Skin epidermis (tissue), 12 donors: ENCODE data around the gene UBAP1.
"Not testable (repeated sequence)": the region's sequence is repeated elsewhere in the genome, so short reads cannot be mapped to it uniquely, and the experiment has no call there.

ENCODE experiments used
- H3K27ac ChIP-seq, 21 experiments: fragments of 200-600 bp; sonication (generic) in 11 of 21; one replicate each; pipeline ENCODE4 v1.5.0; 2020; ENCODE audit warnings: mild to moderate bottlenecking in 3 of 21, inconsistent platforms in 2 of 21, moderate library complexity in 2 of 21
- H3K4me3 ChIP-seq, 7 experiments: fragments of 200-600 bp; sonication (generic) in 2 of 7; one replicate each; pipeline ENCODE4 v1.5.0; 2020; ENCODE audit warnings: inconsistent platforms in 2 of 7, mild to moderate bottlenecking in 2 of 7, moderate library complexity in 1 of 7

The UBAP1 gene

GRCh38 chr9:34254141-34254913, 75.5 kb downstream of the UBAP1 start:
- peak overlapping the region in 13 of 21 experiments; percentile 10 to 72 (median 51) for H3K27ac ChIP-seq
- no peak overlapping the region for H3K4me3 ChIP-seq

GRCh38 chr9:34254966-34255825, 76.4 kb downstream of the UBAP1 start:
- Histone ChIP-seq H3K4me3 (no peak overlapping the region), H3K27ac (peak overlapping the region in 8 of 21 experiments; percentile 5 to 72 (median 54))

GRCh38 chr9:34256104-34256503, 77.3 kb downstream of the UBAP1 start:
- Histone ChIP-seq H3K27ac (peak overlapping the region in 2 of 21 experiments; percentile 11 to 13), H3K4me3 (no peak overlapping the region)

GRCh38 chr9:34256987-34257585, 78.2 kb downstream of the UBAP1 start:
- Histone ChIP-seq H3K27ac (peak overlapping the region in 1 of 21 experiments; percentile 32), H3K4me3 (no peak overlapping the region)

GRCh38 chr9:34259315-34259714, 80.5 kb downstream of the UBAP1 start:
- H3K4me3 ChIP-seq, result no peak overlapping the region
- H3K27ac ChIP-seq, result no peak overlapping the region

GRCh38 chr9:34262971-34263370, 84.1 kb downstream of the UBAP1 start:
- no peak overlapping the region for H3K27ac ChIP-seq
- H3K4me3 ChIP-seq, result no peak overlapping the region

- Histone ChIP-seq H3K27ac (no peak overlapping the region), H3K4me3 (no peak overlapping the region)
Measured at GRCh38 chr9:34267660-34268059, 88.8 kb downstream of the UBAP1 start.

- no peak overlapping the region for H3K4me3 ChIP-seq
- H3K27ac ChIP-seq, result peak overlapping the region in 1 of 21 experiments; percentile 14
Measured at GRCh38 chr9:34271265-34272006, 92.6 kb downstream of the UBAP1 start.

GRCh38 chr9:34272101-34272541, 93.3 kb downstream of the UBAP1 start:
- no peak overlapping the region for H3K4me3 ChIP-seq
- no peak overlapping the region for H3K27ac ChIP-seq

GRCh38 chr9:34273588-34273987, 94.7 kb downstream of the UBAP1 start:
- H3K4me3 ChIP-seq, H3K27ac ChIP-seq: not testable (repeated sequence)

GRCh38 chr9:34275811-34276210, 97.0 kb downstream of the UBAP1 start:
- no peak overlapping the region for H3K4me3 ChIP-seq
- no peak overlapping the region for H3K27ac ChIP-seq

GRCh38 chr9:34276772-34277171, 97.9 kb downstream of the UBAP1 start:
- Histone ChIP-seq H3K4me3 (no peak overlapping the region), H3K27ac (no peak overlapping the region)

GRCh38 chr9:34279411-34279810, 100.6 kb downstream of the UBAP1 start:
- H3K4me3 ChIP-seq, result no peak overlapping the region
- no peak overlapping the region for H3K27ac ChIP-seq

GRCh38 chr9:34282096-34282495, 103.3 kb downstream of the UBAP1 start:
- Histone ChIP-seq H3K27ac (no peak overlapping the region), H3K4me3 (no peak overlapping the region)

- H3K4me3 ChIP-seq, result no peak overlapping the region
- no peak overlapping the region for H3K27ac ChIP-seq
Measured at GRCh38 chr9:34289159-34289558, 110.3 kb downstream of the UBAP1 start.

GRCh38 chr9:34291023-34291422, 112.2 kb downstream of the UBAP1 start:
- Histone ChIP-seq H3K27ac (peak overlapping the region in 2 of 21 experiments; percentile 2 to 39), H3K4me3 (no peak overlapping the region)

GRCh38 chr9:34291423-34291822, 112.6 kb downstream of the UBAP1 start:
- peak overlapping the region in 2 of 21 experiments; percentile 2 to 39 for H3K27ac ChIP-seq
- no peak overlapping the region for H3K4me3 ChIP-seq

- H3K27ac ChIP-seq, result no peak overlapping the region
- no peak overlapping the region for H3K4me3 ChIP-seq
Measured at GRCh38 chr9:34292552-34292951, 113.7 kb downstream of the UBAP1 start.

GRCh38 chr9:34301064-34301463, 122.2 kb downstream of the UBAP1 start:
- H3K27ac ChIP-seq, H3K4me3 ChIP-seq: not testable (repeated sequence)
